Measurements from ENCODE around the gene SH2D2A. TPM values are rescaled to one million over a fixed set of nuclear protein-coding genes. Genes with fewer than 3 reads are reported as not detected.

SH2D2A gene
- total RNA-seq, 1 experiment from 2014 or later: 4.0 TPM

GRCh38 chr1:156807627-156808026 is 9.0 kb downstream of the SH2D2A start:
- POLR2A ChIA-PET (ENCODE audit: unreplicated experiment): no interaction called here
- no peak for TF ChIP-seq CTCF (conservative IDR thresholded peaks at IDR 0.05)
- no peak for TF ChIP-seq EZH2 (IDR thresholded peaks at IDR 0.05; ENCODE audit: low read depth)
- no TSS peak for BruUV-seq (replicated peaks)

GRCh38 chr1:156806512-156807440 is 9.9 kb downstream of the SH2D2A start:
- no peaks in the 10 kb centered on the region for H3K79me2 ChIP-seq (ENCODE audit: low read depth)
- intact Hi-C loops (cut with micrococcal nuclease; ENCODE audit: unreplicated experiment): no loop called here
- no peaks in the 10 kb centered on the region for H3K9me3 ChIP-seq (ENCODE audit: insufficient read depth, low read depth)
- POLR2A ChIA-PET (ENCODE audit: unreplicated experiment): no interaction called here
- H3K4me3 ChIP-seq: no peak overlapping the region
- no peak for TF ChIP-seq EZH2 (IDR thresholded peaks at IDR 0.05; ENCODE audit: low read depth)
- no peak for TF ChIP-seq CTCF (conservative IDR thresholded peaks at IDR 0.05)
- no peaks in the 10 kb centered on the region for H3K4me1 ChIP-seq (replicated peaks; ENCODE audit: insufficient read depth)
- DNase-seq: no peak
- H3K9me2 ChIP-seq (ENCODE audit: insufficient read depth): no peaks in the 10 kb centered on the region
- no peaks in the 10 kb centered on the region for H3K27me3 ChIP-seq (ENCODE audit: insufficient read depth, low read depth)
- CTCF ChIA-PET: interaction anchor here (0.6 kb wide), 1 partner anchor 42 kb away, joined by 5 read pairs; no protein-coding TSS in a partner anchor
- H3K4me2 ChIP-seq: no peak overlapping the region
- no peaks in the 10 kb centered on the region; the same call in 1 of the 2 replicates for H4K20me1 ChIP-seq (ENCODE audit: insufficient read depth)
- no TSS peak for BruUV-seq (replicated peaks)
- H2AFZ ChIP-seq: no peak overlapping the region
- no peaks in the 10 kb centered on the region for H3K36me3 ChIP-seq (ENCODE audit: low read depth)
- no peak overlapping the region for H3K27ac ChIP-seq
- H3F3A ChIP-seq (ENCODE audit: insufficient read depth, low read depth): no peaks in the 10 kb centered on the region; the same call in none of the 2 replicates

More at GRCh38 chr1:156807627-156808026, 9.0 kb downstream of the SH2D2A start:
- no peak overlapping the region for H3K27ac ChIP-seq
- H3K9me3 ChIP-seq (ENCODE audit: insufficient read depth, low read depth): no peaks in the 10 kb centered on the region
- peaks cover 4% of the 10 kb centered on the region for H3K4me1 ChIP-seq (replicated peaks; ENCODE audit: insufficient read depth)
- H3F3A ChIP-seq (ENCODE audit: insufficient read depth, low read depth): no peaks in the 10 kb centered on the region; the same call in 1 of the 2 replicates
- no peak overlapping the region for H3K4me2 ChIP-seq
- no peak for DNase-seq
- no peaks in the 10 kb centered on the region; the same call in 1 of the 2 replicates for H4K20me1 ChIP-seq (ENCODE audit: insufficient read depth)
- no peaks in the 10 kb centered on the region for H3K9me2 ChIP-seq (ENCODE audit: insufficient read depth)
- no peak overlapping the region for H3K4me3 ChIP-seq
- H3K27me3 ChIP-seq (ENCODE audit: insufficient read depth, low read depth): no peaks in the 10 kb centered on the region
- CTCF ChIA-PET: no interaction called here
- intact Hi-C loops (cut with micrococcal nuclease; ENCODE audit: unreplicated experiment): no loop called here
- H2AFZ ChIP-seq: no peak overlapping the region
- H3K79me2 ChIP-seq (ENCODE audit: low read depth): peaks cover 6% of the 10 kb centered on the region
- H3K36me3 ChIP-seq (ENCODE audit: low read depth): no peaks in the 10 kb centered on the region

GRCh38 chr1:156805766-156806511 is 10.7 kb downstream of the SH2D2A start:
- no peaks in the 10 kb centered on the region for H3K27me3 ChIP-seq (ENCODE audit: insufficient read depth, low read depth)
- no peak for DNase-seq
- no peak overlapping the region for H3K4me2 ChIP-seq
- no peak overlapping the region for H3K27ac ChIP-seq
- H3K4me1 ChIP-seq (replicated peaks; ENCODE audit: insufficient read depth): no peaks in the 10 kb centered on the region
- no peaks in the 10 kb centered on the region for H3K36me3 ChIP-seq (ENCODE audit: low read depth)
- H3K79me2 ChIP-seq (ENCODE audit: low read depth): no peaks in the 10 kb centered on the region
- H3F3A ChIP-seq (ENCODE audit: insufficient read depth, low read depth): no peaks in the 10 kb centered on the region; the same call in none of the 2 replicates
- ChIA-PET POLR2A (ENCODE audit: unreplicated experiment) (no interaction called here), CTCF (interaction anchor here (0.6 kb wide), 1 partner anchor 81 kb away, joined by 3 read pairs; no protein-coding TSS in a partner anchor)
- no peak overlapping the region for H3K4me3 ChIP-seq
- H3K9me2 ChIP-seq (ENCODE audit: insufficient read depth): no peaks in the 10 kb centered on the region
- H4K20me1 ChIP-seq (ENCODE audit: insufficient read depth): peaks cover 4% of the 10 kb centered on the region; the same call in 1 of the 2 replicates
- BruUV-seq (replicated peaks): no TSS peak
- no peaks in the 10 kb centered on the region for H3K9me3 ChIP-seq (ENCODE audit: insufficient read depth, low read depth)
- intact Hi-C loops (cut with micrococcal nuclease; ENCODE audit: unreplicated experiment): no loop called here
- no peak overlapping the region for H2AFZ ChIP-seq
- TF ChIP-seq EZH2 (IDR thresholded peaks at IDR 0.05; ENCODE audit: low read depth) (no peak), CTCF (conservative IDR thresholded peaks at IDR 0.05) (no peak)

Measured in PC-9 (cell line).